ENCODE measurements around the gene DGCR6.
"Not testable (repeated sequence)": the region's sequence is repeated elsewhere in the genome, so short reads cannot be mapped to it uniquely, and the experiment has no call there.

- not testable (repeated sequence) for TF ChIP-seq EZH2phosphoT487 (IDR thresholded peaks at IDR 0.05; ENCODE audit: low read depth, severe bottlenecking, unreplicated experiment); EZH2 (IDR thresholded peaks at IDR 0.05; ENCODE audit: borderline replicate concordance)
Measured at GRCh38 chr22:18906410-18906745, 258 bp downstream of the DGCR6 start.

All from hepatocyte (in vitro differentiated cells).